NCI-H446 (cell line): Measurements from ENCODE around the gene ZNF830.
"Not testable (repeated sequence)": the region's sequence is repeated elsewhere in the genome, so short reads cannot be mapped to it uniquely, and the experiment has no call there.

Experiments used
- DNase-seq, 2 experiments: peaks; one replicate each; lab custom pipeline; 2025; lab: John Stamatoyannopoulos, UW

The ZNF830 gene

GRCh38 chr17:34991606-34992005 is 30.3 kb downstream of the ZNF830 start:
- no peak for DNase-seq

DNA sequence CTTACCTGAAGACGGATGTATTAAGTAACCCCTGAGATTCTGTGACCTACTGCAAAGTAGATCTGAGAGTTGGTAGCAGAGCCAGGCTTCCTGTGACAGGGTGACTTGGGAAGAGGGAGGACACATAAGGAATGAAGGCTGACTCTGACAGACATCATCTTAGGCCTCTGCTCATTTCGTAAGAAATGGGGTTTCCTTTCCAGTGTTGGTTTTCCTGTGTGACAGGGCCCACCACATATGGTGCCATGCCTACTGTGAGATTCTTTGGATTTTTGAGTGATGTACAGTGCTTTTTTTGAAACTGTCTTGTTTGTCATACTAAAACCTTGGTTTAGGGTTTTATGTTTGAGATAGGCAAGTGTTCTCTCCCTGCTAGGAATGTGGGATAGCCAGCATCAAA is 31.7 kb downstream of the ZNF830 start:
- no peak for DNase-seq

- DNase-seq: no peak
Measured at GRCh38 chr17:34996422-34997285, 35.3 kb downstream of the ZNF830 start.

- DNase-seq: peak; percentile 50 to 76
Measured at GRCh38 chr17:34997355-34997862, 36.1 kb downstream of the ZNF830 start.

DNA sequence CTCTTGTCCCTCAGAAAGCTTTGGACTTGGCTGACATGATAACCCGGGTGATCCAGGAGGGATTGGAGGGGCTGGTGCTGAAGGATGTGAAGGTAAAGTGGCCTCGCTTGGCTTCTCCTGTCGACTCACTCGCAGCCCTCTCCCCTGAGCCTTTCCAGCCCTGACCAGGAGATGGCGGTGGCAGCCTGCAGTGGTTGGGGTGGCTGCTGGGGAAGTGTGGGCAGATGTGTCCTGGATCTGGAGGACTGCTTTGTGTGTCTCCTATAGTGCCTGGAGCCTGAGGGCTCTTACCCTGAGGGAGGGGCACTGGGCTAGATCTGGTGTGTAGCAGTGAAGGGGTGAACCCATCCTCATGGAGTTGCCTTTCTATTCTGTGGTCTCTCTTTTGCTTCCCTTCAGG is 36.9 kb downstream of the ZNF830 start:
- peak; percentile 11 to 40 for DNase-seq

GRCh38 chr17:34999456-34999855 is 38.1 kb downstream of the ZNF830 start:
- DNase-seq: no peak

DNA sequence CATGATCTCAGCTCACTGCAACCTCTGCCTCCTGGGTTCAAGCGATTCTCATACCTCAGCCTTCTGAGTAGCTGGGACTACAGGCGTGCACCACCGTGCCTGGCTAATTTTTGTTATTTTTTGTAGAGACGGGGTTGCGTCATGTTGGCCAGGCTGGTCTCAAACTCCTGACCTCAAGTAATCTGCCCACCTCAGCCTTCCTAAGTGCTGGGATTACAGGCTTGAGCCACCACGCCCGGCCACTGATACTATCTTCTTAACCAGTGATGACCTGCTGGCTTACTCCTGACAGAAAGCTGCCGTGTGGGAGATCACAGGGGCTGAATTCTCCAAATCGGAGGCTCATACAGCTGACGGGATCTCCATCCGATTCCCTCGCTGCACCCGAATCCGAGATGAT is 39.6 kb downstream of the ZNF830 start:
- DNase-seq: not testable (repeated sequence)

GRCh38 chr17:35001549-35001948 is 40.2 kb downstream of the ZNF830 start:
- DNase-seq: no peak

GRCh38 chr17:35002876-35003551 is 41.7 kb downstream of the ZNF830 start:
- peak in 1 of 2 experiments; percentile 5 for DNase-seq

GRCh38 chr17:35003778-35004177 is 42.4 kb downstream of the ZNF830 start:
- DNase-seq: no peak

- DNase-seq: no peak
Measured at GRCh38 chr17:35006345-35006744, 45.0 kb downstream of the ZNF830 start.

DNA sequence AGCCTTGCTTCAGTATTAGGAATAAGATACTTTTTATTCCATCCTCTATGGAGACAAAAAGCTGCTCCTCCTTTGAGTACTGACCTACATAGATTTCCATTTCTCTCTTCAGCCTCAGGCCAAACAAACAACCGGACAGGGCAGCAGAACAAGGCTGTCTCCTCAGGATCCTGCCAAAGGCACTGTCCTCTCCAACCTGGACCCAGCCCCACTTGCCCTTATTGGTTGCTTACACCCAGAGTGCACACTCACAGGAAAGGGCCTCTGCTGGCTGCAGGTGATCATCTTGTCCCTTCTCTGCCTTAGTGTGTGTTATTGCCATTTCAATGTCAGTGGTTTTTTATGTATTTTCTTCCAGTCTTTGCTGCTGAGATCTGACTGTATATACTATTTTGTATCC is 45.6 kb downstream of the ZNF830 start:
- no peak for DNase-seq

GRCh38 chr17:35010093-35010492 is 48.8 kb downstream of the ZNF830 start:
- DNase-seq: no peak

DNA sequence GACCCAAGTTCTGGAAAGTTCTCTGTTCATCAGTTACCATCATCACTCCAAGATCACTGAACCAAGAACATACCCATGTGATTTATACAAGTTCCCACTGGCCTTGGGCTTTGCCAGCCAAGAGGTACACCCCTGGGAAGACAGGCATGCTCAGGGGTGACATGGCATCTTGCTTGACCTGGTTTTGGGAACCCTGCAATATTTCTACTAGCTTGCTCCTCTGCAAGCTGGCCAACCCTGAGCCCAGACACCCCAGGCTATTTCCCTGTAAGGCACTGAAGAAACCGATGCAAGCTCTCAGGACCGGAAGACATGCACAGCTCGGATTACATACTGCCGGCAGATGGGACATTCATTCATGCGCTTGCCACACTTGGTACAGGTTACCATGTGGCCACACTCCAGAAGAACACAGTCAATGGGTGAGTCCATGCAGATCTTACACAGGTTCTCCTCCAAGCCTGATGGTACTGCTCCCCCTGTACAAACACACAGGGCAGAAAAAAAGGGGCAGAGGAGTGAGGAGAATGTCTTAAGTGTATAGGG is 50.4 kb downstream of the ZNF830 start:
- DNase-seq: peak in 1 of 2 experiments; percentile 14
